HepG2 (cell line): ENCODE measurements around the gene HIVEP2. TPM values are rescaled to one million over a fixed set of nuclear protein-coding genes. Genes with fewer than 3 reads are reported as not detected.

Source experiments
- ATAC-seq: fragments of 200-7000 bp; cut with Tn5 transposase; 3 replicates; pipeline ENCODE4 v1.9.1; 2020; ENCODE audit warnings: mild to moderate bottlenecking, moderate library complexity
- BruUV-seq: library from RNA; stranded (reverse); fragments of 400-500 nt; replicated peaks from 2 replicates; lab custom pipeline; 2021; lab: Mats Ljungman, UMichigan
- CTCF ChIA-PET: fragments of 300-600 bp; formaldehyde crosslinking; extraction: SDS; loops from one replicate; lab custom pipeline; 2021; ENCODE audit warnings: low total read pairs, inconsistent platforms, low intra/inter-chr PET ratio; lab: Yijun Ruan, JAX
- POLR2A ChIA-PET: fragments of 350-600 bp; sonication (Branson Sonifier 250); formaldehyde crosslinking; loops from one replicate; lab custom pipeline; 2020; ENCODE audit warnings: antibody characterized with exemption, inconsistent platforms; lab: Yijun Ruan, JAX
- DNase-seq: peaks from one replicate; pipeline ENCODE4 v3.0.0-alpha.2; 2015; ENCODE audit warnings: low spot score
- FAIRE-seq: peaks from 3 replicates; lab custom pipeline; 2011; peaks lifted over from hg19 to GRCh38; lab: Jason Lieb, UNC
- H2AFZ ChIP-seq: one replicate; pipeline ENCODE4 v1.6.1; 2011; ENCODE audit warnings: low read length, inconsistent platforms
- H3K27ac ChIP-seq: fragments of 300-600 bp; 3 replicates; pipeline ENCODE4 v1.8.0; 2011; ENCODE audit warnings: mixed run types, mild to moderate bottlenecking, mixed read lengths, low read length, inconsistent platforms; ENCODE audit not compliant: insufficient read depth; ENCODE audit errors: extremely low read length
- H3K27me3 ChIP-seq, 2 experiments: fragments of 200-600 bp in 1 of 2; 2 replicates in 1 of 2; 3 replicates in 1 of 2; pipeline versions ENCODE4 v1.6.0 to v1.8.0; 2011; ENCODE audit warnings: low read length in 2 of 2, mild to moderate bottlenecking in 2 of 2, moderate library complexity in 2 of 2, inconsistent platforms in 1 of 2; ENCODE audit not compliant: insufficient read depth in 2 of 2, control insufficient read depth in 1 of 2
- H3K36me3 ChIP-seq, 2 experiments: fragments of 200-600 bp in 1 of 2; replicated peaks in 1 of 2; 2 replicates in 1 of 2; 3 replicates in 1 of 2; pipeline versions ENCODE4 v1.5.1 to v1.8.0; 2011; ENCODE audit warnings: low read length in 2 of 2, inconsistent platforms in 1 of 2; ENCODE audit not compliant: insufficient read depth in 2 of 2, control insufficient read depth in 1 of 2
- H3K4me1 ChIP-seq: 2 replicates; pipeline ENCODE4 v1.5.1; 2012; ENCODE audit warnings: low read length, inconsistent platforms; ENCODE audit not compliant: insufficient read depth
- H3K4me2 ChIP-seq: 2 replicates; pipeline ENCODE4 v1.6.0; 2011; ENCODE audit warnings: low read depth, low read length, inconsistent platforms
- H3K4me3 ChIP-seq, 3 experiments: fragments of 200-600 bp in 1 of 3; sonication (generic), shearing (Covaris generic) in 1 of 3; replicated peaks in 1 of 3; 2 replicates each; pipeline ENCODE4 v1.5.1; 2011 to 2016; ENCODE audit warnings: low read length in 3 of 3, inconsistent platforms in 2 of 3, low read depth in 2 of 3, mild to moderate bottlenecking in 2 of 3, control low read depth in 1 of 3, mixed read lengths in 1 of 3; ENCODE audit not compliant: insufficient read depth in 1 of 3
- H3K79me2 ChIP-seq: one replicate; pipeline ENCODE4 v1.6.1; 2011; ENCODE audit warnings: low read length, inconsistent platforms; ENCODE audit not compliant: insufficient read depth
- H3K9ac ChIP-seq: 2 replicates; pipeline ENCODE4 v1.6.0; 2011; ENCODE audit warnings: mild to moderate bottlenecking, low read depth, low read length, inconsistent platforms; ENCODE audit not compliant: insufficient read depth
- H3K9me3 ChIP-seq: 2 replicates; pipeline ENCODE4 v1.5.1; 2012; ENCODE audit warnings: mild to moderate bottlenecking, low read length
- H4K20me1 ChIP-seq: 2 replicates; pipeline ENCODE4 v1.6.0; 2011; ENCODE audit warnings: inconsistent platforms, mild to moderate bottlenecking, low read length, moderate library complexity; ENCODE audit not compliant: insufficient read depth
- CBFB ChIP-seq: sonication (generic); formaldehyde crosslinking; IDR thresholded peaks from 2 replicates; pipeline ENCODE4 v1.4.0; 2020; ENCODE audit warnings: missing genetic modification reagents
- CENPX ChIP-seq: sonication (generic); formaldehyde crosslinking; IDR thresholded peaks from 2 replicates; pipeline ENCODE4 v1.9.0; 2021; ENCODE audit warnings: mild to moderate bottlenecking, missing genetic modification reagents, moderate library complexity
- ELF4 ChIP-seq: sonication (generic); formaldehyde crosslinking; IDR thresholded peaks from 2 replicates; pipeline ENCODE4 v1.5.0; 2020; ENCODE audit warnings: missing genetic modification reagents, mild to moderate bottlenecking, moderate library complexity, borderline replicate concordance
- POLR2AphosphoS5 ChIP-seq: IDR thresholded peaks from 2 replicates; pipeline ENCODE4 v1.6.1; 2012; ENCODE audit warnings: low read depth, low read length
- PRPF4 ChIP-seq: fragments of 200-400 bp; formaldehyde crosslinking; IDR thresholded peaks from 2 replicates; pipeline ENCODE4 v1.6.1; 2016; ENCODE audit warnings: low read length, low read depth; ENCODE audit not compliant: poor library complexity, severe bottlenecking
- ZNF562 ChIP-seq: sonication (generic); formaldehyde crosslinking; IDR thresholded peaks from 2 replicates; pipeline ENCODE4 v1.8.0; 2022; ENCODE audit warnings: missing genetic modification reagents, borderline replicate concordance
- WGBS: methylation state at CpG from one replicate; pipeline ENCODE4 v1.1.6; 2017; ENCODE audit warnings: low lambda C conversion rate; 5-methylcytosine and 5-hydroxymethylcytosine counted together
- in situ Hi-C: cut with HindIII; loops from 2 replicates; pipeline ENCODE4 v1.10.0; 2017; ENCODE audit warnings: low pct_unique_long_range_greater_than_20kb; ENCODE audit not compliant: extremely low pct_ligation_motif_present
- intact Hi-C: fragments of 100-400 bp; cut with micrococcal nuclease; formaldehyde crosslinking; loops from one replicate; pipeline ENCODE4 v1.10.0; 2022; ENCODE audit not compliant: unreplicated experiment
- polyA plus RNA-seq, 8 experiments: library from polyadenylated mRNA; depleted of rRNA in 3 of 8; stranded (reverse) in 7 of 8; unstranded in 1 of 8; fragments of >200 nt; fragmentation: Illumina TruSeq in 4 of 8; extraction: Trizol in 4 of 8; gene quantifications; 2 replicates each; pipeline versions ENCODE4 v1.2.1 to v1.2.3, GENCODE V29; 2011 to 2016; ENCODE audit warnings: low read depth in 4 of 8, missing spikeins in 1 of 8, mixed read lengths in 1 of 8; ENCODE audit not compliant: insufficient read depth in 1 of 8
- total RNA-seq, 5 experiments: library from RNA; depleted of rRNA; stranded (reverse); fragments of >200 nt; fragmentation: Illumina TruSeq; extraction: Trizol; gene quantifications; 2 replicates each; pipeline ENCODE4 v1.2.3, GENCODE V29; 2016; ENCODE audit warnings: low read depth in 1 of 5
- TF ChIP-seq, protein P1 (sequence below): fragments of 450-650 bp; IDR thresholded peaks from 2 replicates; pipeline ENCODE4 v1.6.1; 2016
- TF ChIP-seq, protein P2 (sequence below): sonication (generic); formaldehyde crosslinking; IDR thresholded peaks from 2 replicates; pipeline ENCODE4 v1.8.1; 2023; ENCODE audit warnings: mild to moderate bottlenecking, inconsistent platforms, moderate library complexity, missing genetic modification reagents, borderline replicate concordance

The HIVEP2 gene
- total and polyA plus RNA-seq, 2 of the 13 experiments (the other 11 are each of a cell fraction or from before 2014, with no cell fraction given): 3.4 to 12.9 TPM

DNA sequence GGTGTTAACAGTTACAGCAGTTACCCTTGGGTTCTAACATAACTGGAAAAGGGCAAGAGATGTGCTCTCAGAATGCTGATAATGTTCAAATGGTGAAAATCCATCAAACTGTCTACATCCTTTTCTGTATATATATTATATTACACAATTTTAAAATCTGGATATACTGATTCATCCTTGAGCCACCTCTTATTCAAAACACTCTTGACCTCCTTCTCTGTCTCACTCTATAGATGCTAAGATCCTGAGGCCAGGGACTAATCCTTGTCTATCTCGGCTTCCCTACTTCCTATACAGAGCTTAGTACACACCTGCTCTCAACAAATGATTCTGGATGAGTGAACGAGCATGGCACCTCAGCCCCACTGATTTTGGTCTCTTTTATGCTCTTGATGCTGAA lies 47.3 kb downstream of the HIVEP2 start:
- no peak for DNase-seq
- TF ChIP-seq POLR2AphosphoS5: no peak
- TF ChIP-seq CENPX (CRISPR knock-in tag): no peak
- no peak for TF ChIP-seq PRPF4
- TF ChIP-seq ELF4: no peak
- no peak for TF ChIP-seq CBFB (CRISPR knock-in tag)
- TF ChIP-seq, protein P1, sequence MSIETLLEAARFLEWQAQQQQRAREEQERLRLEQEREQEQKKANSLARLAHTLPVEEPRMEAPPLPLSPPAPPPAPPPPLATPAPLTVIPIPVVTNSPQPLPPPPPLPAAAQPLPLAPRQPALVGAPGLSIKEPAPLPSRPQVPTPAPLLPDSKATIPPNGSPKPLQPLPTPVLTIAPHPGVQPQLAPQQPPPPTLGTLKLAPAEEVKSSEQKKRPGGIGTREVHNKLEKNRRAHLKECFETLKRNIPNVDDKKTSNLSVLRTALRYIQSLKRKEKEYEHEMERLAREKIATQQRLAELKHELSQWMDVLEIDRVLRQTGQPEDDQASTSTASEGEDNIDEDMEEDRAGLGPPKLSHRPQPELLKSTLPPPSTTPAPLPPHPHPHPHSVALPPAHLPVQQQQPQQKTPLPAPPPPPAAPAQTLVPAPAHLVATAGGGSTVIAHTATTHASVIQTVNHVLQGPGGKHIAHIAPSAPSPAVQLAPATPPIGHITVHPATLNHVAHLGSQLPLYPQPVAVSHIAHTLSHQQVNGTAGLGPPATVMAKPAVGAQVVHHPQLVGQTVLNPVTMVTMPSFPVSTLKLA: no peak
- TF ChIP-seq, protein P2, sequence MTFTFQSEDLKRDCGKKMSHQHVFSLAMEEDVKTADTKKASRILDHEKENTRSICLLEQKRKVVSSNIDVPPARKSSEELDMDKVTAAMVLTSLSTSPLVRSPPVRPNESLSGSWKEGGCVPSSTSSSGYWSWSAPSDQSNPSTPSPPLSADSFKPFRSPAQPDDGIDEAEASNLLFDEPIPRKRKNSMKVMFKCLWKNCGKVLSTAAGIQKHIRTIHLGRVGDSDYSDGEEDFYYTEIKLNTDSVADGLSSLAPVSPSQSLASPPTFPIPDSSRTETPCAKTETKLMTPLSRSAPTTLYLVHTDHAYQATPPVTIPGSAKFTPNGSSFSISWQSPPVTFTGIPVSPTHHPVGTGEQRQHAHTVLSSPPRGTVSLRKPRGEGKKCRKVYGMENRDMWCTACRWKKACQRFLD (CRISPR knock-in tag): no peak
- no peak for TF ChIP-seq ZNF562 (CRISPR knock-in tag)
- no peaks in the 10 kb centered on the region for H3K36me3 ChIP-seq
- BruUV-seq: no TSS peak
- no peak for ATAC-seq
- no peak overlapping the region for H3K4me3 ChIP-seq
- intact Hi-C loops: no loop called here
- FAIRE-seq: no peak
- no peaks in the 10 kb centered on the region for H3K27me3 ChIP-seq
- no peak overlapping the region for H2AFZ ChIP-seq
- H3K9ac ChIP-seq: no peak overlapping the region
- peaks cover 4% of the 10 kb centered on the region for H3K4me1 ChIP-seq
- in situ Hi-C loops: no loop called here
- POLR2A ChIA-PET: no interaction called here
- CTCF ChIA-PET: no interaction called here
- H3K79me2 ChIP-seq: no peaks in the 10 kb centered on the region
- WGBS: 79% methylated on average over 2 of the region's 2 CpGs
- H3K9me3 ChIP-seq: no peaks in the 10 kb centered on the region
- peaks cover 10% of the 10 kb centered on the region; the same call in 1 of the 2 replicates for H4K20me1 ChIP-seq
- no peak overlapping the region for H3K4me2 ChIP-seq
- no peak overlapping the region for H3K27ac ChIP-seq
